SH-SY5Y (cell line): Measurements from ENCODE around the gene PFKFB2.

ENCODE experiments used
- GATA2 ChIP-seq: IDR thresholded peaks from 2 replicates; pipeline ENCODE4 v1.6.1; 2011; ENCODE audit warnings: mild to moderate bottlenecking, low read depth, low read length
- GATA3 ChIP-seq: IDR thresholded peaks from 2 replicates; pipeline ENCODE4 v1.6.1; 2011; ENCODE audit warnings: low read depth, mild to moderate bottlenecking, low read length, moderate library complexity

DNA sequence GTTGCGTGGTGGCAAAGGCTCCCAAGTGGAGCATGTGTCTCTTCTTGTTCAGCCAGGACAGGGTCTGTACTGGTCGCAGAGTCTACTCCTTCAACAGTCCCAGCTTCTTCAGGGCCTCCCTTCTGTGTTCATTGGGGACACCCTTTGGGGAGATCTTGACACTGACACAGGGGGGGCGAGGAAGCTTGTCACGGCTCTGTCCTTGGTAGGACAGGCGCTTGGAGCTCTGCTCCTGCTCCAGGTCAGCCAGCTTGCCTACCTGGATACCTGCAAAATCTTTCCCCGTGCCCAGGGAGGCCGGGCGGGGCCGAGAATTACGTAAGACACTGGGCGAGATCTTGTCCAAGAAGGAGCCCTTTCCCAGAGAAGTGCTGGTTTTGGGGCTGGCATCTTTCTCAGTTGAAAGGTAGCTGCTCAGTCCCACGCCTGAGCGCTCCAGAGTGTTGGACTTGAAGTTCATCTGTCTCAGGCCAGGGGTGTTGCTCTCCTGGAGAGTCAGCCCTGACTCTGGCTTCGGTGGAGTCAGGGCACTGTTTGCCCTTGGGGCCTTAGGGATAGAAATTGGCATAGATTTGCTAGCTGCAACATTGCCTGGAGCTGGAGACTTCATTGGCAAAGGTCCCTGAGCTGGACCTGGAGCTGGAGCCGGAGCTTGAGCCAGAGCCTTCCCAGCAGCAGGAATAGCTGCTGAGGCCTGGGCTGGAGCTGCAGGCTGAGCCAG lies 31.0 kb upstream of the PFKFB2 start:
- TF ChIP-seq GATA2 (no peak), GATA3 (no peak)
